Retinal pigment epithelial cell (primary cell): ENCODE results near the gene GRK2.

Experiments used
- DNase-seq: peaks from one replicate; pipeline ENCODE4 v3.0.0-alpha.2; 2010; ENCODE audit warnings: low read depth
- H3K4me3 ChIP-seq: 2 replicates; pipeline ENCODE4 v1.5.1; 2011; ENCODE audit warnings: mild to moderate bottlenecking, low read length, control low read depth, moderate library complexity
- CTCF ChIP-seq: conservative IDR thresholded peaks from 2 replicates; pipeline ENCODE4 v1.5.1; 2011; ENCODE audit warnings: low read depth, low read length, control low read depth, inconsistent platforms

The GRK2 gene

GRCh38 chr11:67320011-67320410 is 53.7 kb downstream of the GRK2 start:
- no peak overlapping the region for H3K4me3 ChIP-seq
- no peak for TF ChIP-seq CTCF
- DNase-seq: no peak

- H3K4me3 ChIP-seq: no peak overlapping the region
- TF ChIP-seq CTCF: no peak
- DNase-seq: no peak
These were observed 54.4 kb downstream of the GRK2 start for GRCh38 chr11:67320691-67321090.

- DNase-seq: no peak
- no peak overlapping the region for H3K4me3 ChIP-seq
- TF ChIP-seq CTCF: no peak
These were observed 55.1 kb downstream of the GRK2 start for GRCh38 chr11:67321313-67321871.

GRCh38 chr11:67322049-67322448 is 55.8 kb downstream of the GRK2 start:
- TF ChIP-seq CTCF: no peak
- DNase-seq: no peak
- H3K4me3 ChIP-seq: no peak overlapping the region

- TF ChIP-seq CTCF: no peak
- no peak overlapping the region for H3K4me3 ChIP-seq
- no peak for DNase-seq
These were observed 57.3 kb downstream of the GRK2 start for GRCh38 chr11:67323526-67323925.

- DNase-seq: no peak
- H3K4me3 ChIP-seq: no peak overlapping the region
- TF ChIP-seq CTCF: no peak
These were observed 65.9 kb downstream of the GRK2 start for GRCh38 chr11:67332081-67332691.
